C4-2B (cell line): ENCODE data around the gene CRELD2.
A peak's percentile ranks its signal among the peaks of the same experiment; 100 is the strongest.

Experiments used
- H3K27ac ChIP-seq: fragments of 450-650 bp; 2 replicates; pipeline ENCODE4 v1.5.1; 2017
- CTCF ChIP-seq: fragments of 450-650 bp; conservative IDR thresholded peaks from 2 replicates; pipeline ENCODE4 v1.5.1; 2017; ENCODE audit warnings: mild to moderate bottlenecking
- ZFX ChIP-seq: fragments of 450-650 bp; IDR thresholded peaks from 2 replicates; pipeline ENCODE4 v1.6.1; 2017

Gene CRELD2, protein sequence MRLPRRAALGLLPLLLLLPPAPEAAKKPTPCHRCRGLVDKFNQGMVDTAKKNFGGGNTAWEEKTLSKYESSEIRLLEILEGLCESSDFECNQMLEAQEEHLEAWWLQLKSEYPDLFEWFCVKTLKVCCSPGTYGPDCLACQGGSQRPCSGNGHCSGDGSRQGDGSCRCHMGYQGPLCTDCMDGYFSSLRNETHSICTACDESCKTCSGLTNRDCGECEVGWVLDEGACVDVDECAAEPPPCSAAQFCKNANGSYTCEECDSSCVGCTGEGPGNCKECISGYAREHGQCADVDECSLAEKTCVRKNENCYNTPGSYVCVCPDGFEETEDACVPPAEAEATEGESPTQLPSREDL

DNA sequence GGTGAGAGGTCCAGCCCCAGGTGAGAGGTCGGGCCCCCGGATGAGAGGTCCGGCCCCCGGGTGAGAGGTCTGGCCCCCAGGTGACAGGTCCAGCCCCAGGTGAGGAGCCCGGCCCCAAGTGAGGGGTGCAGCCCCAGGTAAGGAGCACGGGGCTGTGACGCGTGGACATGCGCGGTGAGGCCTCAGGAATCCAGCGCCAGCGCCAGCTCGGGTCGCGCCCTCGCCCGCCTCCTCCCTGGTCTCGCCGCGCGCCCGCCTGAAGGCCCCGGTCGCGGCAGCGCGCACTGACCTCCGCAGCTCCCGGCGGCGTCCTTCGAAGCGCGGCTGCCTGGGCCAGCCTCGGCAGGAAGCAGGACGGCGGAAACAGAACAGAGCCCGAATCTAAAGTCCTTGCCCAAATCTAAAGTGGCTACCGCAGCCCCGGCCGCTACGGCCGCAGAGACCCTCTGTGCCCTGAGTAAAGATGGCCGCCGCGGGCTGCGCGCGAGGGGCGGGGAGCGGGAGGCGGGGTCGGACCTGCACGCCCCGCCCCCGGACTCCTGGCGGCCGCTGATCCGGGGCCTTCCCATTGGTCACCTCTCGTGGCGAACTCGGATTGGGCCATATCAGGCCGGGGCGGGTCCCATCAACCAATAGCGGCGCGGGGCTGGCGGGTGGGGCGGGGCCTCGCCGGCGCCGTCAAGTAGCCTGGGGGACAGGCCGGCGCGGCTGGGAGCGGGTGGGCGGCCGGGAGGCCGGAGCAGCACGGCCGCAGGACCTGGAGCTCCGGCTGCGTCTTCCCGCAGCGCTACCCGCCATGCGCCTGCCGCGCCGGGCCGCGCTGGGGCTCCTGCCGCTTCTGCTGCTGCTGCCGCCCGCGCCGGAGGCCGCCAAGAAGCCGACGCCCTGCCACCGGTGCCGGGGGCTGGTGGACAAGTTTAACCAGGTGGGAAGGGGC lies at the start of gene CRELD2, which contains the start of gene ALG12:
Gene CRELD2, plus strand, starts transcription at position 661 of the 937 bp plus-strand sequence. Its CDS starts 136 bp downstream, at position 797.
Gene ALG12, minus strand, starts transcription at position 465 of the 937 bp plus-strand sequence. CDS start 4,673 bp downstream, outside the sequence.
- no peak for TF ChIP-seq CTCF
- TF ChIP-seq ZFX: peak; percentile 94; the same call in 1 of the 2 replicates
- H3K27ac ChIP-seq: peak within 1 kb of the TSS; percentile 90

- no peak overlapping the region for H3K27ac ChIP-seq
- TF ChIP-seq ZFX (no peak), CTCF (no peak)
These were observed 49.2 kb upstream of the CRELD2 start for GRCh38 chr22:49869086-49869830.

DNA sequence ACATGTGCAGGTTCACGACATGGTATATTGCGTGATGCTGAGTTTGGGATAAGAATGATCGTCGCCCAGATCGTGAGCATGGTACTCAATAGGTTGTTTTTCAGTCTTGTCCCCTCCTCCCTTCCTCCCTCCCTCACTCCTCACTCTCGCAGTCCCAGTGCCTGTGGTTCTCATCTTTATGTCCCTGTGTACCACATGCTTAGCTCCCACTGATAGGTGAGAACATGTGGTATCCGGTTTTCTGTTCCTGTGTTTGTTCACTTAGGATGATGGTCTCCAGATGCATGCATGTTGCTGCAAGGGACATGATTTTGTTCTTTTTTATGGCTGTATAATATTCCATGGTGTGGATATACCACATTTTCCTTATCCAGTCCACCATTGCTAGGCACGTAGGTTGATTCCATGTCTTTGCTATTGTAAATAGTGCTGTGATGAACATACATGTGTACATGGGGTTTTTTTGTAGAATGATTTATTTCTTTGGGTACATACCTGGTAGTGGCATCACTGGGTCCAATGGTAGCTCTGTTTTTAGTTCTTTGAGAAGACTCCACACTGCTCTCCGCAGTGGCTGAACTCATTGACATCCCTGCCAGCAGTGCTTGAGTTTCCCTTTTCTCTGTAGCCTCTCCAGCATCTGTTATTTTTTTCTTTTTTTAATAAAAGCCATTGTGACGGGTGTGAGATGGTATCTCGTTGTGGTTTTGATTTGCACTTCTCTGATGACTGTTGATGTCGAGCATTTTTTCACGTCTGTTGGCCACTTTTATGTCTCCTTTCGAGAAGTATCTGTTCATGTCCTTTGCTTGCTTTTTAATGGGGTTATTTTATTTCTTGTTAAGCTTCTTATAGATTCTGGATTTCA lies 48.4 kb upstream of the CRELD2 start:
- H3K27ac ChIP-seq: no peak overlapping the region
- TF ChIP-seq ZFX (no peak), CTCF (no peak)

- H3K27ac ChIP-seq: no peak overlapping the region
- TF ChIP-seq ZFX: no peak
These were observed 47.0 kb upstream of the CRELD2 start for GRCh38 chr22:49871482-49871881.

DNA sequence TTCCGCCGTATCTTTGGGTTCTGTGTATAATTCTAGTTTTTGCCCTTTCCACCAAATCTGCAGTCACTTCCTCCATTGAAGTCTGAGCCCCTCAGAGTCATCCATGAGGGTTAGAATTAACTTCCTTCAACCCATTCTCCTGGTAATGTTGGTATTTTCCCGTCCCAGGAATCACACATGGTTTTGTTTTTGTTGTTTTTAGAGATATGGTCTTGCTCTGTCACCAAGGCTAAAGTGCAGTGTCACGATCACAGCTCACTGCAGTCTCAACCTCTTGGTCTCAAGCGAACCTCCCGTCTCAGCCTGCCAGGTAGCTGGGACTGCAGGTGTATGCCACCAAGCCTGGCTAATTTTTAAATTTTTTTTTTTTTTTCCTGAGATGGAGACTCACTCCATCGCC lies 46.1 kb upstream of the CRELD2 start:
- H3K27ac ChIP-seq: no peak overlapping the region

GRCh38 chr22:49873228-49873940 lies 45.0 kb upstream of the CRELD2 start:
- TF ChIP-seq ZFX (no peak), CTCF (no peak)

More for the DNA sequence above, 46.1 kb upstream of the CRELD2 start:
- no peak for TF ChIP-seq ZFX
- TF ChIP-seq CTCF: no peak

More at GRCh38 chr22:49873228-49873940, 45.0 kb upstream of the CRELD2 start:
- no peak overlapping the region for H3K27ac ChIP-seq
